HG03103 (cell line): ENCODE measurements around the gene CXCR1.
"Not testable (repeated sequence)": the region's sequence is repeated elsewhere in the genome, so short reads cannot be mapped to it uniquely, and the experiment has no call there.

ENCODE experiments used
- ATAC-seq: cut with Tn5 transposase; IDR thresholded peaks from one replicate; pipeline ENCODE4 v1.9.1; 2021; ENCODE audit warnings: low read depth; ENCODE audit not compliant: unreplicated experiment

CXCR1 gene

DNA sequence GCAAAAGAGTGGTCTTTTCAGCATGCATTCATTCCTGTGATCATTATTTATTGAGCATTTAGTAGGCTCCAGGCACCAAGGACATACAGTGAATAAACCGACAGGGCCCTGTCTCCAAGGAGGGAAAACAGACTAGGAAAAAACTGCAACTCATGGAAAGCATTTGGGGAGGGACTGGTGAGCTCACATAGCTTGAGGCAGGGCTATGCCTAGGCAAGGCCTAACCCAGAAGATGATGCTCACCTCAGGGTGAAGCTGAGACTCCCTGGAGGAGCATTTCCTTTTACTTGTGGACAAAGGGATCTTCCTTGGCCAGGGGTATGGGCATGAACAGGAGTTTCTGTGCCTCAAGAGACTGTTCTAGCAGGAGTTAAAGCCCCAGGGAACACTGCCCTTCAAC lies 3.9 kb downstream of the CXCR1 start:
- no peak for ATAC-seq

DNA sequence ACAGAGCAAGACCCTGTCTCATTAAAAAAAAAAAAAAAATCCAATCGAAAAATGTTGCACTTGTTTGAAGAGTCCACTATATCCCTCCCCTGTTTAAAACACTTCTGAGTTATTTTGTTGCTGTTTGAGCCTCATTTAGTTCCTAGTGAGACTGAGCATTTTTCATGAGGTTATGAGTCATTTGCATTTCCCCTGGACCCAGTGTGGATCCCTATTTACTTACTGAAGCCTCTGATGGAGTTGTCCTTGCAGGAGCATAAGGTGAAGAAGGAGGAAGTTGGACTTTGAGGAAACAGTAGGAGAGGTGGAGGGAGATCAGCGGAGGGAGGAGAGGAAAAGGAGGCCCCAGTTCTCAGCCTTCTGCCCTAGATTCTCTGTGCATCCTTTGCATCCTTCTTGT lies 5.1 kb downstream of the CXCR1 start:
- ATAC-seq = no peak

DNA sequence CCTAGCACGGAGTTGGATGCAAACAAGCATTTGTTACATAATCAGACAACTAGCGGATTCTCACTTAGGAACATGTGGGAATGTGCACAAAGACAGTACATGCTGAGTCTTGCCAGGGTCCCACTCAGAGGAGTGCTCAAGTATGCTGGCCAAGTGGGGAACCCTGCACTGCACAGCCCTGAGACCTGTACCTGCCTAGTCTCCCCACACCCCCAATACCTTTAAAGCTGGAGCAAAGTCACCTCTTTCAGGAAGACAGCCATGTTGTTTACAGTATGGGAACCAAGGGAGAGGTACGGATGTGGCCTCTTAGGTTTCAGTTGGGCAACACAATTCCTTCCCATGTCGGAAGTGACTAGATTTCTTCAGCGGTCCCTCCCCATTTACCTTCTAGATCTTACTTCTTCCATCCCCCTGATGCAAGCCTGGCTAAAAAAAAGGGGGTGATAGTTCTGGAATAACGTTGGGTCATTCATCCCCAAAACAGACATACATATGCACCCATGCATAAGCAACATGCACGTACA lies 10.7 kb downstream of the CXCR1 start:
- no peak for ATAC-seq

DNA sequence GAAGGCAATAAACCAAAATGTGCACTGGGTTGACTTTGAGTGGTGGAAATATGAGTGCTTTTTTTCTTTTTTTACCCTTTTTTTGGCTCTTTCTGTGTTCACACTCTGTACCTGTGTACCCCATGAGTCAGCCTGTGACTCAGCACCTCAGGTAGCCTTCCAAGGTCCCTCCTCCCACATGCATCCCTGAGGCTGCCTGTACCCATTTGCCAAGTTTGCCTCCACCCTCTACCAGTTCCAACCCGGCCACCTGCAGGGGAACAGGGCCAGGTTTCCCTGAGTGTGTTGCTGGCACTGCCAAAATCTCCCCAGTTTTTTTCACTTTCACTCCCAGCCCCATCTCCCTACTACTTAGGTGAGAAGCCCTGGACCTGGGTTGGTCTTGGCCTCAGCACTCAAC lies 14.0 kb downstream of the CXCR1 start:
- ATAC-seq = no peak

DNA sequence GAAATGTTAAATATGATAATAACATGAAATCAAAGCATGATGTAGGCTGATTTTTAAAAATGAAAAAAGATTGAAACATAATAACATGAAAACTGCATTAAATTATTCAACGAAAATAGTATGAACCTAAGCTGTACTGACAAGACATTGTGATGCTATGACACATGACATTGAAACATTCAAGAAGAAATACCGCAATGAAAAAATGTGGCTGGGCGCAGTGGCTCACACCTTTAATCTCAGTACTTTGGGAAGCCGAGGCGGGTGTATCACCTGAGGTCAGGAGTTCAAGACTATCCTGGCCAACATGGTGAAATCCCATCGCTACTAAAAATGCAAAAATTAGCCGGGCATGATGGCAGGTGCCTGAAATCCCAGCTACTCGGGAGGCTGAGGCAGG lies 14.6 kb downstream of the CXCR1 start:
- no peak for ATAC-seq

DNA sequence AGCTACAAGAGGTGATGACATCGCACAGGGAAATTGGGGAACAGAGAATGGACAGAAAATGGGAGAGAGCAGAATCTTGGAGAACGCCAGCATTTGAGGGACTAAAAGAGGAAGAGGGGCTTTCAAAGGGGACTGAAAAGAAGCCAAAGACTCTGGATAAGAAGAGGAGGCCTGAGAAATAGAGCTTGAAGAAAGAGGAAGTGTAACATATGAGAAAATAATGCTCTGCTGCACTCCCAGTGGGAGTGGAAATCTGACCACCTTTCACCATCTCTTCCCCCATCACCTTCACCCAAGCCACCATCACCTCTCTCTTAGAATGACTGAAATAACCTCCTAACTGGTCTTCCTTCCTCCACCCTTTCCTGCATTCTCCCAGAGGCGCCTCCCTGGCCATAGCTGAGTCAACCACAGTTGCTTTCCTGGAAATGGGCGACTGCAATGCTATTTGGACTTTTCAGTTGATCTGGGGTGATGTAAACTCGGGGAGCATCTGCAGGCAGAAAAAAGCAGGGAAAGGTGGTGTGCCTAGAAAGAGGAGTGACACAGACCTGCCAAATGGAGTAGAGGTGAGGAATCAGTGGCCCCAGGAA lies 16.8 kb downstream of the CXCR1 start:
- peak; percentile 54 for ATAC-seq

DNA sequence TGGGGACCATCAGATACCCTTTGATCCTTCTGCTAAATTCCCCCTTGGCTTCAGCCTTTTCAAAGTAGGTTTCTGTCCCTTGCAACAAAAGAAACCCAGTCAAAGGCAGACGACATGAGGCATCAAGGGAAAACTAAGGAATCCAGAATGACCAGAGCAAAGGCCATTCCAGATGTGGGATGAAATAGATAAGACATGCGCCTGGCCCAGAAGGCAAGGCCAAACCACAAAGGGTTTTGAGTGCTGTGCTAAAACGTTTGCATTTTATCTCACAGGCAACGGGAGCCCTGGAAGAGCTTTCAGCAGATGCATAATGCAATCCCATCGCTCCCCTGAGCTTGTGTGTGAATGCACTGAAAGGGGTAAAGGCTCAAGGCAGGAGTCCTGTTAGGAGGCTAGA lies 17.7 kb downstream of the CXCR1 start:
- ATAC-seq = no peak

DNA sequence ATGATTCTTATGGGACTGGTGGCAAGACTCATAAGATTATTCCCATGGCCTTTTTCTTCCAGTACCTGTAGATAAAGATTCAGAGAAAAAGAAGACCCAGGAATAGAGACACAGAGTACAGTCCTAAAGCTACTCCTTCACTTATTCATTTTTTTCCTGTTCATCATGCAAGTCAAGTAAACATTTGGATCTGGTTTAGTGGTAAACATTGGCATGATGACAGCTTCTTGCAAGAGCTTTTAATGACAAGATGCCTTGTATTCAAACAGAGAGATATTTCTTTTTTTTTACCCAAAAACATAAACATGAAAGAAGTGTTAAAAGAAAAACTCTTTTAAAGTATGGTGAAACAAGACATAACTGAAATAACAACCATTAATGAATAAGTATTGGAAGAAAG lies 20.7 kb downstream of the CXCR1 start:
- ATAC-seq = no peak

DNA sequence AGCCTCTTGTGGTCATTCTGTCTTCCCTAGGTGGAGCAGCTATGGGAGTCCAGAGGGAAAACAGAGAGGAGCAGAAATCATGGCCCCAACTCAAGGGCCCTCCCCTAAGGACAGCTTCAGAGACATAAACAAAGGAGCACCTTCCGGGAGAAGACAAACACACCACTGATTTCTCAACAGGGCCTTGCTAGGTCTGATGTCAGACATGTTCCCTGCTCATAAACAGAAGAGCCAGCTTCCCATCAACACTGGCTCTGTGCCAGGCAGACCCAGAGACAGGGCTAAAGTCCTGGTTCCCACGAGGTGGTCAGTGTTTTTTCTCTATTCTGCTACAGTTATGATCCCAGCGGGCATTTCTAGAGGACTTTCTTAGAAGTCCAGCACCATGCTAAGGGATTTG lies 21.6 kb downstream of the CXCR1 start:
- no peak for ATAC-seq

DNA sequence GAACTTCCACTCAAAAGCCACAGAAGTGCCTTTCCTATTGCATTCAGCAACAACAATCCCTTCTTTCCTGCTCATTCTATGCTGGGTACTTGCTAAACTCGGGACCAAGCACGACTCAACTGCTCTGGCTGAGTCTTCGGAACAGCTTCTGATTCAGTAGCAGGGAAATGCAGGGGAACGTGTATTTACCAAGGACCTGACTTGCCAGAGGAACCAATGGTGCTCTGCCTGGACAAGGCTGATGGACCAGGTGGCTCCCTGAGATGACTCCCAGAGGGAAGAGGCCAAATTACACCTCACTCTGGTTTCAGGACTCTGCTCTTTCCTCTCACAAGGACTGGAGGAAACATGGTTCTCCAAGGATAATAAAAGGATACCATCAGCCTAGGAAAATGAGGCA lies 28.7 kb downstream of the CXCR1 start:
- no peak for ATAC-seq

DNA sequence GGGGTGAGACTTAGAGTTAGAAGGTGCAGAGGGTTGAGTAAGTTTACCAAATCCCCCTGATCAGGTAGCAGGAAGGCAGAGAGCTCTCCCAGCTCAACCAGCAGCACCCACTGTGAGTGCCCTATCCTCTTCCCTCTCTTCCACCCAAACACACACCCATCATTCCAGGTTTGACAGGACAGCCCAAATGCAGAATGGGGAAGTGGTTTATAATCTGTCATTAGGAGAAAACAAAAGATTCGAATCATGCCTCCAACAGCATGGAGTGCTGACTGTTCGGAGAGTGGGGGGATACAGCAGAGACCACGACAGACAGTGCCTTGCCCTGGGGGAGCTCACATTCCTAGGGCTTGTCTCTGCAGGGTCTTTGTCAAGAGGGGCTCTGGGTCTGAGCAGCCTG lies 29.2 kb downstream of the CXCR1 start:
- no peak for ATAC-seq

DNA sequence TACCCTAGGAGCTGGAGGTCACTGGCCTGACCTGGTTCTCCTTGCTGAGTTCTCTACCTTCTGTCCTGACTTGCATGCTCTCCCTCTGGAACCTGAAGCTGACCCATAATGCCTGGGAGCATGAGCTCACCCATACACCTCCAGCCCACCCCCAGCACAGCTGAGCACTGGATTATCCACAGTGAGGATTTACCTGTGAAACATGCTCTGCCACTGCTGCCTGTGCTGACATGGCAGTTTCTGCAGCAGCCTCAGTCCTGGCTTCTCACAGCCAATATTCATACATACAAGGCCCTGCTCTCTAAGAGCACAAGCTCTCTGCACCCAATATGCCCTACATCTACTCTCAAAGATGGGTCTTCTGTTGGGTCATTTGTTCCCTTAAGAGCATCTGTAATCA lies 35.9 kb downstream of the CXCR1 start:
- ATAC-seq = no peak

DNA sequence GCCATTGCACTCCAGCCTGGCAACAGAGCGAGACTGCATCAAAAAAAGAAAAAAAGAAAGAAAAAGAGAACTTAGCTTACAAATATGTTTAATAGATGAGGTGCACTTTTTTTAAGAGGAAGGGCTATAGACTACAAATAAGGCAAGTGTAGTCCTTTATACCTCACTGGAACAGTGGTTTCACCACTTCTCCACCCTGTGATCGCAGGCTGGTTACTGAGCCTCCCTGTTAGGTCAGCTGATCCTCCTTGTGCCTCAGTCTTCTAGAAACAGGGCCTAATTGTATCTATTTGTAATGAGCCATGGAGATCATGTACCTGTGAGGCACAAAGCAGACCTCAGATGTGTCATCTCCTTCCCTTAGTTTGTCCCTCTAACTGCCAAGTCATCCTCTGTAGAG lies 36.4 kb downstream of the CXCR1 start:
- no peak for ATAC-seq

DNA sequence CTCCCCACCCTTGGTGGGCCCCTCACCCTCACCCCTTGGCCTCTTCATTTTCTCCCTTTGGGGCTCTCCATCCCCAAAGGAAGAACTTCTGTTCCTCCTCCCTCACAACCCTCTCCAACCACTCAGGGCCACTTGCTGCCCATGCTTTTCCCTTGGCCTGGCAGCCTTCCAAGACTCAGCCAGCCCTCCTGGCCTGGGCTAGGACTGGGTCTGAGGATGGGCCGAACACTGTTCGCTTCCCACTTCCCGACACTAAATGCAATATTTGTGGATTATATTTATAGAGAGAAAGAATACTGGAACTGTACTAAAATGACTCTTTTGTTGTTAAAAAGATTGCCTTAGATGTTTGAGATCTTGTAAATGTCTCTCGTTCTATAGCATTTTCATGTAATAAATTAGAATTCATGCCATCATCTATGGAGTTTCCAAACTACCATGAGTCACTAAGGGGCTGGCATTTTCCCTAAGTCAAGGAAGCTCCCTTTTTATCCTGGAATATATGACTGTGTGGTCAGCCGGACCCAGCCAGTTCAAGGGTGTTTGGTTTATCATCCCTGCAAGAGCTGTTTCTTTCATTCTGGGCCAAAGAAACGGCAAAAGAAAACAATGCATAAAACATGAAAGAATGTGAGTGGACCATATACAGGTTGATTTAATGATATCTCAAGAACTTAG lies 37.2 kb downstream of the CXCR1 start:
- no peak for ATAC-seq

DNA sequence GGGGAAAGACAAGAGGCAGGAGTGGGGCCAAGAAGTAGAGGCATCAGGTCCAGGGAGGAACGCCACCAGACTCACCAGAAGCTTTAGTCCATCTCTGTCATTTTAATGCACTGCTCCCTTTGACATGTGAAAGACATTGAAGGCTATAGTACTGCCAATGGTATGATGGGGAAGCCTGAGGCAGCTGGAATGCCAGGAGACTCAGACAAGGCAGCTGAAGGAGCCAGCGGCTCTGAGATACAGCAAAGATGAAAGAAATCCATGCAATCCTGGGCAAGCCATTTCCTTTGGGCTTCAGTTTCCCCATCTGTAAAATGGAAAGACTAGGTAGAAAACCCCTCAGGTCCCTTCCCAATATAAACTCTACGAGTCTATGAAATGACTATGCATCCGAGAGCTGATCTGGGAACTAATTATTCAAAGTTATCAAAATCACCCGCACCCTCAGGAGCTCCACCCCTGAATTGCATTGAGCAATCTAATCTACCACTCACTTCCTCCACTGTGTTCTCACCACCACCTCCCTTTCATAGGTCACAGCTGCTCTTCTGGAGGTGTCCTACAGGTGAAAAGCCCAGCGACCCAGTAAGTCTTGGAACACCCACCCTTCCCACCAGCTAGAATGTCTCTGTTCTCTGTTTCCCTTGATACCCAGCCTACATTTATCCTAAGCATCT lies 37.8 kb downstream of the CXCR1 start:
- ATAC-seq = no peak

DNA sequence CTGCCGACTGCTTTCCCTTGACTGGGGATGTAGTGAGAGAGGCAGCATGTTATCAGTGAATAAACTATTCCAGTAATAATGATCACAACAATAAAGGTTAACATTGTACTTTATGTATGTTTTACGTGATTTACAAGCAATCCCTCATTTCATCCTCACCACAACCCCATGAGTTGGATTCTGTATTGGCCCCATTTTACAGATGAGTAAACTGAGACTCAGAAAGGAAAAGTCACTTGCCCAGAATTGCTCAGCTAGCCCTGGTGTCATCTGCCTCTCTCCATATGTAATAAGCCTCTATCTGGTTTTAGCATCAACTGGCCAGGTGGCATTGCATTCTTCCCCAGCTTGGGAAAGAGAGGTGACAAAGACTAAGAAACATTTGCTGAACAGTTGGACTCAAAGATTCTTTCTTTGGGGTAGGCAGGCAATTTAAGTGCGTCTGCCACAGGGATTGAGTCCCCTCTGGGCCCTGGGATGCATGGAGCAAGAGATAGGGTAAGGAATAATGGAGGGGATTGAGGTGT lies 38.8 kb downstream of the CXCR1 start:
- ATAC-seq = no peak

DNA sequence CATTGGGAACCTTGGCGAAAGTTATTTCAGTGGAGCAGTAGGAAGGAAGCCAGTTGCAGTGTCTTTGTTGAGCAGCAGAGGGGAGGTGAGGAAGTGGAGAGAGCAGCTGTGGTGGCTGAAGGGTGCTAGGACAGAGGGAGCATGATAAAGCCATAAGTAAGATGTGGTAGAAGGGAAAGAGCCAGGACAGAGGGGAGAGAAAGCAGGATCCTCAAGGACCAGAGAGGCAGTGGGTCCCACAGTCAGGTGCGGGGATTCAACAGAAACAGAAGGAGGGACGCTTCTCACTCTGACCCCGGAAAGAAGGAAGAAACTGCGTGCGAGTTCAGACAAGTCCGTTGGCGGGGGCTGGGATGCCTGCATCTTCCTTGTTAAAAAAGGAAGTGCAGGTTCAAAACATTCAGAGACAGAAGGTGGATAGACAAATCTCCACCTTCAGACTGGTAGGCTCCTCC lies 41.1 kb downstream of the CXCR1 start, which contains the start of gene CXCR2:
TSS of gene CXCR2 (plus strand) at position 403 of the 455 bp plus-strand sequence. CDS start 8,774 bp downstream, outside the sequence.
- no peak for ATAC-seq

DNA sequence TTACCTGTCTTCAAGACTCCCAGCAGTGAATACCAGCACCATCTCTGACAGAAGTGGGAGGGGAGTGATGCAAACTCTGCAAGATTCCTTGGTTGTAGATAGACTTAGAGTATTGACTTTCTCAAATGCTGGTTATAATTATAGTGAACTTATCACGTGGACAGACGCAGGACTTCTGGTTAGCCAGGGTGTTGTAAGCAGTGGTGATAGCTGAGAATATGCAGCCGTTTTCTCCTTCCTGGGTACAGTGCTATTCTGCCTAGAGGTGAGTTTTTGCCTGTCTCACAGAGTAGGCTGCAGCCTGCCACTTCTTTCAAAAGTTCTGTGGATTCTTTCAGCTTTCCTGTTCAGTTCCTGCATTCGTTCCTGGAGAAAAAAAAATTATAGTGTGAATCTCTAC lies 41.7 kb downstream of the CXCR1 start:
- ATAC-seq = no peak

DNA sequence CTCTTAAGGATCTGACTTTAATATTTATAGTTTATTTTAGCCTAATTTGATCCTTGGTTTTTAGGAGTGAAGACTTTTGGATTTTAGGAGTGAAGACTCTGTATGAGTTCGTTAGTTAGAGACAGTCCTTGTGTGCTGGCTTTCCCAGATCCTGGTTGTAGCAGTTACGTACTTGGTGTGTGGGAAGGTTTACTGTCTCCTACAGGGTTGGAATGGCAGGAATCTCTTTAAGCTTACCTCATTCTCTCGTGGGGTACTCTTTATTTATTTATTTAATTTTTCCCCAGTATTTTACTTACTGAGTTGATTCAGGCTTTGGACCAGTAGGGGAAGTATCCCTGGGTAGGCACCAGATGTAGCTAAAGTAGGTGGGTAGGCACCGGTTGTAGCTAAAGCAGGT lies 42.8 kb downstream of the CXCR1 start:
- no peak for ATAC-seq

DNA sequence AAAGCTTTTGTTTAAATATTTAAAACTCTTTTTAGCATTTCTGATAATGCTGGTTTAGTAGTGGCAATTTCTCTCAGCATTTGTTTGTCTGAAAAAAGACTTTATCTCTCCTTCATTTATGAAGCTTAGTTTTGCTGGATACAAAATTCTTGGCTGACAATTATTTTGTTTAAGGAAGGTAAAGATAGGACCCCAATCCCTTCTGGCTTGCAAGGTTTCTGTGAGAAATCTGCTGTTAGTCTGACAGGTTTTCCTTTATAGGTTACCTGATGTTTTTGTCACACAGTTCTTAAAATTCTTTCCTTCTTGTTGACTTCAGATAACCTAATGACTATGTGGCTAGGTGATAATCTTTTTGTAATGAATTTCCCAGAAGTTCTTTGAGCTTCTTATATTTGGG lies 44.5 kb downstream of the CXCR1 start:
- not testable (repeated sequence) for ATAC-seq

DNA sequence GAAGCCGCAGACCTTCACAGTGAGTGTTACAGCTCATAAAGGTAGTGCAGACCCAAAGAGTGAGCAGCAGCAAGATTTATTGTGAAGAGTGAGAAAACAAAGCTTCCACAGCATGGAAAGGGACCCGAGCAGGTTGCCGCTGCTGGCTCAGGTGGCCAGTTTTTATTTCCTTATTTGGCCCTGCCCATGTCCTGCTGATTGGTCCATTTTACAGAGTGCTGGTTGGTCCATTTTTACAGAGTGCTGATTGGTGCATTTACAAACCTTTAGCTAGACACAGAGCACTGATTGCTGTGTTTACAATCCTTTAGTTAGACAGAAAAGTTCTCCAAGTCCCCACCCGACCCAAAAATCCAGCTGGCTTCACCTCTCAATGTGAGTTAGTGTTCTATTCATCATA lies 45.0 kb downstream of the CXCR1 start:
- ATAC-seq = not testable (repeated sequence)
